GM12891 (cell line): Measurements from ENCODE around the gene TDG.
A peak's percentile ranks its signal among the peaks of the same experiment; 100 is the strongest.

ENCODE experiments used
- DNase-seq: peaks from one replicate; pipeline ENCODE4 v3.0.0; 2011; ENCODE audit warnings: low spot score; ENCODE audit not compliant: insufficient read length
- FAIRE-seq: peaks from 2 replicates; lab custom pipeline; 2011; peaks lifted over from hg19 to GRCh38; lab: Jason Lieb, UNC
- PAX5 ChIP-seq: IDR thresholded peaks from 2 replicates; pipeline ENCODE4 v1.6.1; 2011; ENCODE audit warnings: low read length, moderate library complexity, mild to moderate bottlenecking; ENCODE audit not compliant: insufficient read depth, severe bottlenecking
- POLR2A ChIP-seq: IDR thresholded peaks from 2 replicates; pipeline ENCODE4 v1.6.1; 2011; ENCODE audit warnings: low read depth, low read length, control low read depth
- POLR2AphosphoS5 ChIP-seq: IDR thresholded peaks from 2 replicates; pipeline ENCODE4 v1.6.1; 2011; ENCODE audit warnings: low read depth, low read length, control low read depth
- POU2F2 ChIP-seq: IDR thresholded peaks from 2 replicates; pipeline ENCODE4 v1.6.1; 2011; ENCODE audit warnings: low read depth, mild to moderate bottlenecking, control low read depth, low read length, moderate library complexity
- SPI1 ChIP-seq: IDR thresholded peaks from 2 replicates; pipeline ENCODE4 v1.6.1; 2011; ENCODE audit warnings: low read depth, low read length, control low read depth
- TAF1 ChIP-seq: IDR thresholded peaks from 2 replicates; pipeline ENCODE4 v1.6.1; 2011; ENCODE audit warnings: low read depth, low read length, control low read depth

The TDG gene

GRCh38 chr12:103957865-103958388 is 7.7 kb upstream of the TDG start:
- DNase-seq (no peak), FAIRE-seq (no peak)
- TF ChIP-seq SPI1, result no peak
- TF ChIP-seq POLR2AphosphoS5, result no peak

DNA sequence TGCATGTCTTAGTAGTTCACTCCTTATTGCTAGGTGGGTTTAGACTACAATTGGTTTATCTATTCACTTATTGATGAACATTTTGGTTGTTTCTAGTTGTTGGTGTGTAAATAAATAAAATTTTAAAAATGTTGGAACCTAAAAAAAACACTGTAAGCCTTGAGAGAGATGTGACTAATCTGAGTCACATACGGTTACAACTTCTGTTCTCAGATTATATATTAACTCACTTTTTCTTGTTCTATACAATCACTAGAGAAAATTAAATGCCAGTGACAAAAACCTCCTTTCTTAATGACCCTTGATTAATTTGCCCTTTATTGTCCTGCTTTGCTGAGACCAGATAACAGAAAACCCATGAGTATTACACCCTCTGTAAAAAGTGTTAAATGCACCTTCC is 7.1 kb upstream of the TDG start:
- DNase-seq, result no peak
- no peak for TF ChIP-seq PAX5
- no peak for TF ChIP-seq POLR2A
- TF ChIP-seq TAF1, result no peak
- TF ChIP-seq SPI1, result no peak
- TF ChIP-seq POLR2AphosphoS5, result no peak
- TF ChIP-seq POU2F2, result no peak
- no peak for FAIRE-seq

GRCh38 chr12:103960616-103961227 is 5.0 kb upstream of the TDG start:
- no peak for DNase-seq
- FAIRE-seq, result no peak
- TF ChIP-seq SPI1 (no peak), TAF1 (no peak), POLR2A (no peak), POU2F2 (no peak), POLR2AphosphoS5 (no peak), PAX5 (no peak)

DNA sequence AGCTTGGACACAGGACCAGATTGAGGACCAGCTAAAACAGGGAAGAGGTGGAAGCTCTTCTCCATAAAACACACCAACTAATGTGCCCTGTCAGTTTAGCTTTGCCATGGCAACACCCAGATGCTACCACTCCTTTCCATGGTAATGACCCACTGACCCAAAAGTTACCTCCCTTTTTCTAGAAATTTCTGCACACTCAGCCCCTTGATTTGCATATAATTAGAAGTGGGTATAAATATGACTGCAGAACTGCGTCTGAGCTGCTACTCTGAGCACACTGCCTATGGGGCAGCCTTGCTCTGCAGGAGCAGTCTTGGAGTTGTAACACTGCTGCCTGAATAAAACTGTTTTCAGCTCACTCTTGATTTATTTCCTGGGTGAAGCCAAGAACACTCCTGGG is 3.2 kb upstream of the TDG start:
- DNase-seq (no peak), FAIRE-seq (no peak)
- TF ChIP-seq POLR2A (peak; percentile 76), TAF1 (no peak)

DNA sequence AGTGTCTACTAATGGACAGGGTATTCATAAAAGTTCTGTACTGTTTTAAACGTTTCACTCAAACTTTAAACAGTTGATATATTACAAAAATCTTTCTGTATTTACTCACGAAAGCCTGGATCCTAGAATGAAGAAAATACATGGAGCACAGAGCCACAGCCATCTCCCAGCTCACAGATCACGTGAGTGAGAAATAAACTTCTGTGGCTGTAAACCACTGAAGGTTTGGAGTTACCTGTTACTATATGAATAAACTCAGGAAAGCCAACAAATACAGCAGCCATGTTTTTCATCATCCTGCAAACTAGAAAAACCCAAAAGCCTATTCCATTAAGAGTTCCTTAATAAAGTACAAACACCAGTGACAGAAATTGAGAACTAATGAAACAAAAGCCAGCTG is 867 bp upstream of the TDG start:
- no peak for TF ChIP-seq POLR2AphosphoS5
- TF ChIP-seq POLR2A, result no peak
- TF ChIP-seq SPI1, result no peak
- no peak for TF ChIP-seq TAF1
- TF ChIP-seq PAX5, result no peak
- TF ChIP-seq POU2F2, result no peak
- DNase-seq (no peak), FAIRE-seq (no peak)

DNA sequence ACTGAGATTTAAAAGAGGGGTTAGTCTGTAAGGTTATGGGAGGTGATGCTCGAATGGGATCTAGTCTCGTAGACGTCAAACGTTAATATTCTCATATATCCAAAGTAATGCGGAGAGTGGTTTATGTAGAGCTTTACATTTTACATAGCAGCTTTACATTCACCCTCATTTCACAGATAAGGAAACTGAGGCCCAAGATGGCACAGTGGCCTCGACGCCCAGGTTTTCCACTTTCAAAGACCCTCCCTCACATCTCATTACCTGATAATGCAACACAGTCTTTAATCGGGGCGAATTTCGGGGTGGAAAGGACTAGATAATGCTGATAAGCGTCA is 450 bp upstream of the TDG start:
- DNase-seq (no peak), FAIRE-seq (peak; percentile 13)
- TF ChIP-seq SPI1 (no peak), PAX5 (no peak), TAF1 (no peak), POLR2AphosphoS5 (no peak), POU2F2 (no peak), POLR2A (no peak)

DNA sequence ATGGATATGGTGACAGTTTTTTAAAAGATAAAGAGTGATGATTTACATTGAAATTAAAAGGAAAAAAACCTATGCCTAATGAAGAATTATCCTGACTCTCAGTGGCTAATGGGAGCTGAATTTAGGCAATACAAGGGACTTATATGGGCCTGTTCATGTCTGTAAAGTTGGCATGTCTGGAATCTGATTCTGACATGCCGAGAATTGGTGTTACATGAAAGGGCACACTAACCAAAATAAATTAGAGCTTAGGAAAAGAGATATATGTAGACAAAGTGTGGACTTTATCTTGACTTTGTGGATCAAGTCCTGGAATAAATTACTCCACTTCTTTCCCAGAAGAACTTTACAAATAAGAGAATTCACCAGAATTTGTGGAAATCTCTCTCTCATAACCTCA is 1.1 kb downstream of the TDG start:
- FAIRE-seq (no peak), DNase-seq (no peak)
- TF ChIP-seq POLR2A (no peak), POU2F2 (no peak), PAX5 (no peak), TAF1 (no peak), SPI1 (no peak), POLR2AphosphoS5 (no peak)

- no peak for DNase-seq
- no peak for TF ChIP-seq POLR2A
- no peak for TF ChIP-seq PAX5
- no peak for TF ChIP-seq TAF1
- TF ChIP-seq POLR2AphosphoS5, result no peak
- TF ChIP-seq POU2F2, result no peak
- TF ChIP-seq SPI1, result no peak
- FAIRE-seq, result no peak
These were observed 3.7 kb downstream of the TDG start for GRCh38 chr12:103969391-103969790.

GRCh38 chr12:103973909-103974308 is 8.2 kb downstream of the TDG start:
- FAIRE-seq (no peak), DNase-seq (no peak)
- TF ChIP-seq SPI1 (no peak), TAF1 (no peak), PAX5 (no peak), POLR2AphosphoS5 (no peak), POLR2A (no peak), POU2F2 (no peak)

- FAIRE-seq (no peak), DNase-seq (no peak)
- TF ChIP-seq PAX5, result no peak
- no peak for TF ChIP-seq TAF1
- TF ChIP-seq SPI1, result no peak
- no peak for TF ChIP-seq POLR2A
- TF ChIP-seq POU2F2, result no peak
- no peak for TF ChIP-seq POLR2AphosphoS5
These were observed 9.7 kb downstream of the TDG start for GRCh38 chr12:103975368-103975767.
